Cortex of kidney (tissue), 1 donor: ENCODE results near the gene VTI1B.

ENCODE experiments used
- DNase-seq: peaks from one replicate; lab custom pipeline; 2025; lab: John Stamatoyannopoulos, UW

Gene VTI1B

DNA sequence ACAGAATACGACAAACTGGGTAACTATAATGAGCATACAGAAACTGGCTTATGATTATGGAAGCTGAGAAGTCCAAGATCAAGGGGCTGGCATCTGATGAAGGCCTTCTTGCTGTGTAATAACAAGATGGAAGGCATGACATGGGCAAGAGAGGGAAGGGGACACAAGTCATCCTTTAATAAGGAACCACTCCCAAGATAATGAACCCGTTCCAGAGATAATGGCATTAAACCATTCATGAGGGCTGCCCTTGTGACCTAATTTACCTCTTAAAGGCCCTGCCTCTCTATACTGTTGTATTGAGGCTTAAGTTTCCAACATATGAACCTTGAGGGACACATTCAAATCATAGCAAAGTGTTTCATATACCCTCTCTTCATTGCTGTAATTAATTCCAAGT is 4.6 kb upstream of the VTI1B start:
- DNase-seq = no peak

DNA sequence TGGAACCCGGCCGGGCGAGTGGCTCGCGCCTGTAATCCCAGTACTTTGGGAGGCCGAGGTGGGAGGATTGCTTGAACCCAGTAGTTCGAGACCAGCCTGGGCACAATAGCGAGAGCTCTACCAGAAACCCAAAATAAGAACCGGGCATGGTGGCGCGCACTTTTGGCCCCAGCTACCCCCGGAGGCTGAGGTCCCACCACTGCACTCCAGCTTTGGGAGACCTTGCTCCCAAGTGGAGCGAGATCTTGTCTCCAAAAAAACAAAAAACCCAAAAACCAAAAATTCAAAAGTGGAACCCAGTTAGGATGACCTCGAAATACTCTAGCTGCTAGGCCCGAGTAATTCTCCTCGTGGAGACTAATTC is 769 bp upstream of the VTI1B start:
- DNase-seq = no peak

DNA sequence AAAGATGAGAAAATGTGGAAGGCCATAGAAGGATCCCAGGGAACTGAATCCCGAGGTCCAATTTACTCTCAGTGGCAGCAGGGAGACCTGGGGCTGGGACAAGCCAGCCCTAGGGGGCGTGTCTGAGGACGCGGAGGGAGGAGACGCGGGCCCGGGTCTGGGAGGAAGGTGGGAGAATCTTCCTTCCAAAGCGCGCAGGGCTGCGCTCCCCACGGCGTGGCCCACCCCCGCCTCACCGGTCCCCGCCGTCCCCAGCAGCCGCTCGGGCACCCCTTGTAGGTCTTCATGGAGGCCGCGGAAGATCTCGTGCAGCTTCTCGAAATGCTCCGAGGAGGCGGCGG is 323 bp downstream of the VTI1B start:
- DNase-seq = no peak

DNA sequence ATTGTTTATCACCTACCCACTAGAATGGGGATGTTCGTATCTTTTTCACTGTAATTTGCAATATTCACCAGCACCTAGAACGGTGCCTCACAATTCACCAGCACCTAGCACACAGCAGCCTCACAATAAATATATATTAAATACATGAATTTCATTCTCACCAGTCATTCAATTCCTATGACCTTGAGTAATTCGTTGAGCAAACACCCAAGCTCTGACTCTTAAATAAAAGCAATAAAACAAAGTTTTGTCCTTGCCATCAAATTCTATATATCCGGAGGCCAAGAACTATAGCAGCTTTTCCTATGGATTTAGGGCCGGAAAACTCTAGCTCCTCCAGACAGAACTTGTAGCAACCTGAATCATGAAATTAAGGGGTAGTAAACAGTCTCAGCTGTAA is 981 bp downstream of the VTI1B start:
- no peak for DNase-seq

DNA sequence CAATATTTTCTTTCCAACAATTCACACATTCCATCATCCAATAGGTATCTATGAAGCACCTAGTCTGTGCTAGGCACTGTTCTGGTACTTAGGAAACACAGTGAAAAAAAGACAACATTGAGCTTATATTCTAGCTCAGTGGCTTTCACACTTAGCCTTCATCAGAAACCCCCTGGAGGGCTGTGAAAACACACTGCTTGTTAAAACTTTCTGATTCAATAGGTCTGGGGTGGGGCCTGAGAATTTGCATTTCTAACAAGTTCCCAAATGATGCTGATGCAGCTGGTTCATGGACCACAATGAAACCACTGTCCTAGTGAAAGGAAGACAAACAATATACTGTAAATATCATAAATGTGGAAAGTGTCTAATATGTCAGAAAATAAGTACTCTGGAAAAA is 5.9 kb downstream of the VTI1B start:
- DNase-seq = no peak

DNA sequence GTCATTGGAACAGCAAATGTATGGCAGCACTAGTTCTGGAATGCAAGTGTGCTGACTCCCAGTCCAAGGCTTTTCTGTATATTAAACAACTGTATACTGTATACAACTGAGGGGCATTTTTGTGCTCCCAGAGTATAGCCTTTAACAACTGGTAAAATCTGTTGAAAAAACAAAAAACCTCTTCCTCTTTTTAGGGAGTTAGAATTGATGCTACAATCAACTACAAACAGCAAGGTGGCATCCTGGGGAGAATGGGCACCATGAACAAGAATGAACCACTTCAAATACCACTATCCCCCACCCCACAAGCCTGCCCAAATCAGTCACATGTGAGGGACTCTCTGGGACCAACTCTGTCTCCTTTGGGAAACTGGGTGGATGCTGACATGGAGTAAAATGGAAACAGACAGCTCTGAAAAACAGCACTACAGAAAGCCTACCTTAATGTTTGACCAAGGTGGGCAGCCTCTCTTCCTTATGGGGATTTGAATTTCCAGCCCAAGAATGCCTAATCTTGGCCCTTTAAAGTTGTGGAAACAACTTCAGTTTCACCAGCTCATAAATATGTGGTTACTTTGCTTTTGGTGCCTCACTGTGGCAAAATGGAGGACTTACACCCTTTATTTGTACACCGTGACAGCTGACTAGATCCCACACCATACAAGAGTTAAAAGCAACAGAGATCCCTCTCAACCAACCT is 7.5 kb downstream of the VTI1B start:
- no peak for DNase-seq

DNA sequence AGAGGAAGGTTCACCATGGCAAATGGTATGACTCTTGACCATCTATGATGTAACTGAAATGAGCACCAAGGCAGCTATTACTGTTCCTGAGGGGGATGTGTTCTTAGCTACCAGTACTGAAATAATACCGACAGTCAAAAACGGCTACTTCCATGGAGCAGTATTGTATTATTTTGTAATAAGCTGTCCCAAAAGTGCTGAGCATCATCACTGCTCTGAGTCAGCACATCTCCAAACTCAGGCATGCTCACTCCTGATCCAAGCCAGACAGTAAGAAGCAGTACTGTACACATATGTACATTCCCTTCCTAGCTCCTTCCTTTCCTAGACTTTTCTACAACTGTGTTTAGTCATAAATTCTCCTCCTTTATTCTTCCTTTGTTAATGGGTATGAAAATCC is 8.6 kb downstream of the VTI1B start:
- DNase-seq = no peak

DNA sequence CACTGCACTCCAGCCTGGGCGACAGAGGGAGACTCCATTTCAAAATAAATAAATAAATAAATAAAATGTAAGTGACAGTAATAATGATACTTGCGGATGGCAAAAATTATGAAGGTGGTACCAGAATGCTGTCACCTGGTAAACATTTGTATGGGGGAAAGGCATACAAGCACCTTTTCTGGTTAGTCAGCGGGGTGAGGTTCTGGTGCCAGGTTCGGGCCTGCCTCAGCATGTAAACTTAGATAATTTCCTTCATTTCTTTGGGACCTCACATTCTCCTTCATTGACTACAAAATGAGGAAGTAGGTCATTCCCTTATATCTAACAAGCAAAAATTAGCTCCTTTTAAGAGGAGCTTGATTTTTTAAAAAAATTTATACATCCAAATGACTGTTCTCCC is 10.8 kb downstream of the VTI1B start:
- DNase-seq = no peak

DNA sequence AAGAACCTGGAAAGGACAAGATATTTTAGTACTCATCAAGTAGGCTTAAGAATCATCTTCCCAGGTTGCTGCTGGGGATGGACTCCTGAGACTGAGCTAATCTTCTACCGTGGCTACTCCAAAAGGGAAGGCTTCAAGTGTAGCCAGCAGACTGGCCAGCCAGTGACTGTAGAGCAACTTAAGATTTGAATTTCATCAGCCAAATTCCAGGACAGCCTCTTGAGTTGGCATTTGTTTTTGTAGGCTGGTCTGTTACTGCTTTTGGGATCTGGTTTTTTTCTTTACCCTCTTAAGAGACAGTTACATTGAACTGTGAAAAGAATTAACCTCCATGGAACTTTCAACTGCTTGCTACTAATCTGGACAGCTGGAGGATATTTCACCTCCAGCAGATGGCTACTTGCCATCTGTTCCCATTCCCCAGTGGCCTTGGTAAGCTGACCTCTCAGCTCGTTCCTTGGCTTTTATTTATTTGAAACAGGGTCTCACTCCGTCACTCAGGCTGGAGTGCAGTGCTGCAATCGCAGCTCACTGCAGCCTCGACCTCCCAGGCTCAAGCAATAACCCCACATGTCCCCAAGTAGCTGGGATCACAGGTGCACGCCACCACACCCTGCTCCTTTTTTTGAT is 20.7 kb downstream of the VTI1B start:
- no peak for DNase-seq

DNA sequence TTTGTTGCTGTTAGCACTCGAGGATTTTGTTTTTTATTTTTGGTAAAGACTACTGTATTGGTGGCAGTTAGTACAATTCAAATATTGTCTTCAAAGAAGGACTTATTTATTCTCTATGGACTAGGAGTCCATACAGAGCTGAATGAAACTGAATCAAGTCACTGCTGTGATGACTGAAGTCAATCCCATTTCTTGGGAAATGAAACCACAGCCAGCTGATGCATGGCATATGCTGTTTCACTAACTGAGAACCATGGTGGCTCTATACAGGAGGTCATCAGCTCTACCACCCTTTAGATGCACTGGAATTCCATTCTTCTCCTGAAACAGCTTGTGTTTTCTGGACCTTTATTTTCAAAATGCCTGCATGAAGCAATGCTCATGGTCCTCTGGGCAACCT is 22.2 kb downstream of the VTI1B start:
- no peak for DNase-seq

DNA sequence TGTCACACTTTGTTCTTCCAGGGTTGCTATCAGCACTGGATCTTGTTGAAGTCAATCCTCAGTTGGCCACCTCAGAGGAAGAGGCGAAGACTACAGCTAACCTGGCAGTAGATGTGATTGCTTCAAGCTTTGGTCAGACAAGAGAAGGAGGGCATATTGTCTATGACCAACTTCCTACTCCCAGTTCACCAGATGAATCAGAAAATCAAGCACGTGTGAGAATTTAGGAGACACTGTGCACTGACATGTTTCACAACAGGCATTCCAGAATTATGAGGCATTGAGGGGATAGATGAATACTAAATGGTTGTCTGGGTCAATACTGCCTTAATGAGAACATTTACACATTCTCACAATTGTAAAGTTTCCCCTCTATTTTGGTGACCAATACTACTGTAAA is 23.7 kb downstream of the VTI1B start:
- no peak for DNase-seq

DNA sequence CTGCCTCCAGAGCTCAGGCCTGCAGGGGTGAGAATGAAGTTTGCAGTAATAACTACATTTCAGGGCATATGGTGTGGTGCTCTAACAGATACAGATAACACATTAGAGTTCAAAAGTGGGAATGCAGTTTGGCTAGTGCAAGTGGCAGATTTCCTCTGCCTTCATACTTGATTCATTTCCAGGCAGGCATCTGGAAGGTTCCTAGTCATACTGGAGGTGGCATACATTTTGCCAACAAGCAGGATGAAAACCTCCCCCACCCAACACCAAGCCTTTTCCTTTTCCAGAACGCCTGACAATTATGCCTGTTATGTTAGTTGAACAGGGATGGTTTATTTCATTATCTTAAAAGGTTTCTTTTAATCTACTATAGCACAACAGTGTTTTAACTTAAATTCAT is 24.3 kb downstream of the VTI1B start:
- DNase-seq = no peak

DNA sequence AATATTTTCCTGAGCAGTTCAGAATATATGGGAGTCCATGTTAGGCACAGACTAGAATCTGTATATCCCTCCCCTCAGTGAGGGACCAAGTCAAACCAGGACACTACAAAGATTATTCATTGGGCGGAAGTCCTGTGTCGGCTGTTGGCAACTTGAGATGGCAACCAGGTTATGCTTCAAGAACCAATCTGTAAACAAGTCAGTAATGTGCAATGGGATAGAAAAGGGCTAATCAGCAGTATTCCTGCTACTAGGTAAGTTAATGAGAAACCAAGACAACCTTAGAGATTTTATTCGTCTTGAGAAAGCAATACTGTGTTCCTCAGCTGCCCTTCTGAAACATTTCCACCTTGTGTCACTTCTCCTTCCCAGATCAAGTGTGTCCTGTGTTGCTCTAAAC is 28.3 kb downstream of the VTI1B start:
- no peak for DNase-seq

DNA sequence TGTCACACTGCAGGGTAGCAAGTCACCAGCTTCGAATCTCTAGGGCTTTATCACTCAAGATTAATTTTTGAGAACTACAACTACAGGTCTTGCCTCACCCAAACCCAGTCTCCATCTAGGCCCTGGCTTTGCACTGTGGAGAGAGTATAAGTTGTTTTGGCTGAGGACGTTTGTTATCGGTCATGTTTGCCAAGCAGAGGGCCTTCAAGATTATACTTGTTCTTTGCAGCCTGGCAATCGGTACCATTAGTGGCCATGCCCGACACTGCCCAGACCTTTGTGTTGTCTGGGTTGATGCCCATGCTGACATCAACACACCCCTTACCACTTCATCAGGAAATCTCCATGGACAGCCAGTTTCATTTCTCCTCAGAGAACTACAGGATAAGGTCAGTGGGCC is 29.0 kb downstream of the VTI1B start:
- no peak for DNase-seq

DNA sequence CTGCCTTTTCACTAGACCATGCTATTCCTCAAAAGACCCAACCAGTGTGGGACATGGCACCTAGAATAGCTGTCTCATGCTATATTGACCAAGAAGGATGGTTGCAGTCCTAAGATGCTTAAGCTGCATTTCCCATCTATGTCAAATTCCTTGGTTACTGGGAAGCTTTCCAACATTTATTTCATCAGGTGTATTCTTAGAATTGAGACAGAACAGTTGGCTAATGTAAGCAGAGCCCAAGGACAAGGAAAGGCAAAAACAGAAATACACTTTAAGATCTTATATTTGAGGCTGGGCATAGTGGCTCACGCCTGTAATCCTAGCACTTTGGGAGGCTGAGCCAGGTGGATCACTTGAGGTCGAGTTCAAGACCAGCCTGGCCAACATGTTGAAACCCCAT is 30.0 kb downstream of the VTI1B start:
- no peak for DNase-seq

DNA sequence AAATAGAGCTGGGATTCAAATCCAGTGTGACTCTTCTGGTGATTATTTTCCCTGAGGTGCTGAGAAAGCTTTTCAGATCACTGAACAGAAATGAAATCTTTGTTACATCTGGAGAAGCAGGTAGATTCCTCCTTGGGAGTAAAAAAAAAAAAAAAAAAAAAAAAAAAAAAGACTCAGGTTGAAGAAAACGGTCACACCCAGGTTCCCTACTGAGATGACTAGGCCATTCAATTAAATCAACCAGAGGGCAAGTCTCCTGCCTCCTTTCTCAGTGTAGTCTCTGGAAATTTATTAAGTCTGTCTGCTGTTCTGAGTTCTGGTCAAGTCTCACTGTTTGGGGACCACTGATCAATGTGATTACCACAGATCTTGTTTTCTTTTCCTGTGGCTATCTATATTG is 30.7 kb downstream of the VTI1B start:
- DNase-seq = no peak

DNA sequence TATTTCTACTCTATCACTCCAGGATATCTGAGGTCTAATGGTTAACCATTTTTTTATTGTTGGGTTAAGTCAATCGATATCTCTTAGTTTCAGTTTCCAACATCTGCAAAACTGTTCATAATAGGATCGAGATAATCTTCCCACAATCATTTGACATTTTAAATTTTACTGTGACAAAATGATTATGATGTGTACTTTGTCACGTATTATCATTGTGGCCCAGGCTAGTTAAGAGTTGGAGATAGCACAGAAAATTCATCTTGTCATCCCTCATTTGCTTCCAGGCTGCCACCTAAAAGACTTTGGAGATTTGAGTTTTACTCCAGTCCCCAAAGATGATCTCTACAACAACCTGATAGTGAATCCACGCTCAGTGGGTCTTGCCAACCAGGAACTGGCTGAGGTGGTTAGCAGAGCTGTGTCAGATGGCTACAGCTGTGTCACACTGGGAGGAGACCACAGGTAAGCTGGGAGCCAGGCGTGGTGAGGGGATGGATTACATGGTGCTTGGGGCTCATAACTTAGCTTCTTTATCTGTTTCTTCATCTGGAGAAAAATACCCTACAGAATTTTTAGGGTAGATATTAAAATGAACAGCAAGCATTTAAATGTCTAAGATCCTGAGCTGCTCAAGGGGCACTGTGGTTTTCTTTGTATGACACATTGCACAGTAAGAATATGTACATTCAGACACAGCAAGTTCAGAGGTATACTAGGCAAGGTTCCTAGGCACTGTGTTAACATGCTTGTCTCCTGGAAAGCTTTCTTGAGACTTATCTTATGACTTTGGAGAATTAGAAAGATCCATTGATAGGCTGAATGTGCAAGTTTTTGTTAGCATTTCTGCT is 32.3 kb downstream of the VTI1B start:
- DNase-seq = no peak

DNA sequence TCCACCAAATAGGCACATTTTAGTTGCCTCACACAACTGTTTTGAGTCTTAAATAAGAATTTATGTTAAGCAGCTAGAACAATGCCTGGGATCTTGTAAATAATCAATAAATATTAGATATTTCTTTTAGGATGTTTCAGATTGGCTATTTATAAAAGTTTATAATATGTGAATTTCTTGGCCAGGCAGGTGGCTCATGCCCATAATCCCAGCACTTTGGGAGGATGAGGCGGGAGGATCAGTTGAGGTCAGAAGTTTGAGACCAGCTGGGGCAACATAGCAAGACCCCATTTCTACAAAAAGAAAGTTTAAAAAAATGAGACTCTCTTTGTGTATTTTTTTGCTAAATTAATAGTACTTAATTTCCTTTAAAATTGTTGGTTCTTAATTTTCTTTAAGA is 33.0 kb downstream of the VTI1B start:
- no peak for DNase-seq

DNA sequence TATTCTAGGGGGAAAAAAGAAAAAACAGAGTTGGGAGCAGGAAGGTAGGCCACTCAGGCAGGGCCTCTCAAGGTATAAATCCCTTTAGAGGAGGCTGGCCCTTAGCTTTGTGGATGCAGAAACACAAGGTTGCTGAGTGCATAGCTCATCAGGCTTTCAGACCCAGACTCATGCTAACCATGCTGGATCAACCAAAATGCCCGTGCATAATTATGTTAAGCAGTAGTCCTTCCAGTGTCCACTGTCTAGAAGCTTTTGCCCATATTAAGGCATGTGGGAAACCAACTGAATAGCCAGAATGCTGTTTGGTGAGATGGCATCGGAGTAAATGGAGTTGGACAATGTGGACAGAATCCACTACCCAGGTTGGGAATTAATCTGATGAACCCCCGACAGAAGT is 35.8 kb downstream of the VTI1B start:
- no peak for DNase-seq

DNA sequence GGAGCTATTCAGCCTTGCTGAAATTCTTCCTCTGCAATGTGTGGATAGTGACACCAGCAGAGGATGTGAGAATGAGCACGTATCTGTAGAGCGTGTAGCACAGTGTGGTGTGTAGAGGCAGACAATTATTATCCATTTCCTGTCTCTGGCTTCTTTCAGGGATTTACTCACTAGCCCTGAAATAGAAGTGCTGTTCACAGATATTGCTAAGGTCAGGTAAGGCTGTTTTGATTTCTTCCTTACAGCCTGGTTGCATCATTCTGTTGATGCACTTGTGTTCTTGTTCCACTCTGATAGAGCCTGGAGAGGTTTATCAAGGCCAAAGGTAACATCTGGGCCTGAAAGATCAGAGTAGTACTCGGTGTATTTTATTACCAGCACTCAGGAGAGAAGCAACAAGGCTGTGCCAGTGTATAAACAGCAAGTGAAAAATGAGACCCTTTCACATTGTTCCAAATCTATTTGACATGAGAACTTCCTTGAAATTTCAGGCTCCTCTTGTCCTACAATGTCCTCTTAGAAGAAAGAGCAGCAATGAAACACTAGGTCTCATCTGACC is 38.0 kb downstream of the VTI1B start:
- DNase-seq = no peak

DNA sequence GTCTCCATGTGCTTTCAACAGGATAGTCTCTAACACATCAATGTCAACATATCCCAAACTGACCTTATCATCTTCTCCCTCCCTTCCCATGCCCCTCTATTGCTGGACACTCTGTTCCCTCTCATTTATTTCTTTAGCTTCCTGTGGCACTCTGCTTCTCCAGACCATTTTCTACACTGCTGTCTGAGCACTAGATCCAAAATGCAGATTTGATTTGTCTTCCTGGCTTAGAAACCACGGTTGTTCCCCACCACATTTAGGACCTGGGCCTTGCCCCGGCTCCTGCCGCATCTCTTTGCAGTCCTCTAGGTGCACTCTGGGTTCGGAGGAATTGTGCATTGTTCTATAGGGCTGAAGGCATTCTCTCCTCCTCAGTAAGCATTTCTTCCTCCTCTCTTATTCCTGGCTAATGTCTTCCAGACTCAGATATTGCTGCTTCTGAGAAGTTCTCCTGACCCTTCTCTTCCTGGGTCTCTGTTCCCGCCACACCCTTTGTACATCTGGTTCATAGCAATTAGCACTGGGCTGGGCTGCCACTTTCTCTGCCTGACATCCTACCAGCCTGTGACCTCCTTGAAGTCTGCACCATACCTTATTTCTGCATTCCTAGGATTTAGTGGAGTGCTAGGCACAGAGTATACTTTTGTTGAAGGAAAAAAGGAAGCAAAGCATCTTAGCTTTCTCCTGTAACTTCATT is 40.8 kb downstream of the VTI1B start:
- DNase-seq = no peak

DNA sequence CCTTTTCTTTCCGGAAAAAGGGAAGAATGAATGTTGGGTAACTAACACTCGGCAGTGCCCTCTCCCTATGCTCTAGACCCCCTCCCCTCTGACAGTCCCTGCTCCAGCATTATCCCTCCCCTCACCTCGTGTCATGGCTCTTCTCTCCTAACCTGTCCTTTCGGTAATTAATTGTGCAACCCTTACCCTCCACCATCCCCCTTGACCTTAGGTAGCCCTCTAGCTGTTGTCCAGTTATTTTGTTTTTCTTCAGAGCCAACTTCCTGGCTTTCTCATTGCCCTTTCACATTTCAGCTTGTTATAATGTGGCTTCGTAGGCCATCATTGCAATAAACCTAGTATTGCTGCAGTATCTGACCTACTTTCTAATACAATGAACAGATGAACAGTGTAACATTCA is 43.5 kb downstream of the VTI1B start:
- DNase-seq = no peak

DNA sequence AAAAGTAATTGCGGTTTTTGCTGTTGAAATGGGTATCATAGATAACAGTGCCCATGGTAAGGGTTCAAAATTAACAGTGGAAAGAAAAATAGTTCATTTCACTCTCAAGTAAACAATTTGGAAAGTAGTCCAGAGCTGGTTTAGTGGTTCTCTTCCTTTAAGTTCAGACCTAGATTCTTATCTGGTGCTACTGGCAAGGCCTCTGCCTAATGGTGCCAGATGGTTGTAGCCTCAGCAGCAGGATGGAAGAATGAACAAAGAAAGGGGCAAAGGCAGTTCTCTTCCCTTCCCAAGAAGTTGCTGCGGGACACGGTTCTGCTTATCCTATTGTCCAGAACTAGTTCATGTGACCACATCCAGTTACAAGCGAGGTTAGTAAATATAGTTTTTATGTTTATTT is 44.2 kb downstream of the VTI1B start:
- no peak for DNase-seq
